ENCODE results near the gene AK2. TPM values are rescaled to one million over a fixed set of nuclear protein-coding genes. Genes with fewer than 3 reads are reported as not detected.

AK2 gene
- total and polyA plus RNA-seq, 10 of the 15 experiments (the other 5 are each of a cell fraction or from before 2014, with no cell fraction given) = 52.3 to 500 (median 278) TPM

GRCh38 chr1:32992489-32993323, 44.0 kb downstream of the AK2 start (continued):
- TF ChIP-seq, protein P1, sequence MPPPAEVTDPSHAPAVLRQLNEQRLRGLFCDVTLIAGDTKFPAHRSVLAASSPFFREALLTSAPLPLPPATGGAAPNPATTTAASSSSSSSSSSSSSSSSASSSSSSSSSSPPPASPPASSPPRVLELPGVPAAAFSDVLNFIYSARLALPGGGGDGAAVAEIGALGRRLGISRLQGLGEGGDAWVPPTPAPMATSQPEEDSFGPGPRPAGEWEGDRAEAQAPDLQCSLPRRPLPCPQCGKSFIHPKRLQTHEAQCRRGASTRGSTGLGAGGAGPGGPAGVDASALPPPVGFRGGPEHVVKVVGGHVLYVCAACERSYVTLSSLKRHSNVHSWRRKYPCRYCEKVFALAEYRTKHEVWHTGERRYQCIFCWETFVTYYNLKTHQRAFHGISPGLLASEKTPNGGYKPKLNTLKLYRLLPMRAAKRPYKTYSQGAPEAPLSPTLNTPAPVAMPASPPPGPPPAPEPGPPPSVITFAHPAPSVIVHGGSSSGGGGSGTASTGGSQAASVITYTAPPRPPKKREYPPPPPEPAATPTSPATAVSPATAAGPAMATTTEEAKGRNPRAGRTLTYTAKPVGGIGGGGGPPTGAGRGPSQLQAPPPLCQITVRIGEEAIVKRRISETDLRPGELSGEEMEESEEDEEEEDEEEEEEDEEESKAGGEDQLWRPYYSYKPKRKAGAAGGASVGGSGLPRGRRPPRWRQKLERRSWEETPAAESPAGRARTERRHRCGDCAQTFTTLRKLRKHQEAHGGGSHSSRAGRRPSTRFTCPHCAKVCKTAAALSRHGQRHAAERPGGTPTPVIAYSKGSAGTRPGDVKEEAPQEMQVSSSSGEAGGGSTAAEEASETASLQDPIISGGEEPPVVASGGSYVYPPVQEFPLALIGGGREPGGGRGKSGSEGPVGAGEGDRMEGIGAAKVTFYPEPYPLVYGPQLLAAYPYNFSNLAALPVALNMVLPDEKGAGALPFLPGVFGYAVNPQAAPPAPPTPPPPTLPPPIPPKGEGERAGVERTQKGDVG (CRISPR knock-in tag; IDR thresholded peaks at IDR 0.05) = no peak
- TF ChIP-seq, protein P2, sequence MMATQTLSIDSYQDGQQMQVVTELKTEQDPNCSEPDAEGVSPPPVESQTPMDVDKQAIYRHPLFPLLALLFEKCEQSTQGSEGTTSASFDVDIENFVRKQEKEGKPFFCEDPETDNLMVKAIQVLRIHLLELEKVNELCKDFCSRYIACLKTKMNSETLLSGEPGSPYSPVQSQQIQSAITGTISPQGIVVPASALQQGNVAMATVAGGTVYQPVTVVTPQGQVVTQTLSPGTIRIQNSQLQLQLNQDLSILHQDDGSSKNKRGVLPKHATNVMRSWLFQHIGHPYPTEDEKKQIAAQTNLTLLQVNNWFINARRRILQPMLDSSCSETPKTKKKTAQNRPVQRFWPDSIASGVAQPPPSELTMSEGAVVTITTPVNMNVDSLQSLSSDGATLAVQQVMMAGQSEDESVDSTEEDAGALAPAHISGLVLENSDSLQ (IDR thresholded peaks at IDR 0.05) = peak; percentile 48; the same call in 1 of the 2 replicates
- TF ChIP-seq LARP7 (IDR thresholded peaks at IDR 0.05) = peak; percentile 29; the same call in 1 of the 2 replicates
- no peak for TF ChIP-seq MYB (IDR thresholded peaks at IDR 0.05; ENCODE audit: borderline replicate concordance, low read depth, low read length)
- no peak for TF ChIP-seq TAF1 (IDR thresholded peaks at IDR 0.05; ENCODE audit: borderline replicate concordance, low read depth, low read length)
- TF ChIP-seq, protein P3, sequence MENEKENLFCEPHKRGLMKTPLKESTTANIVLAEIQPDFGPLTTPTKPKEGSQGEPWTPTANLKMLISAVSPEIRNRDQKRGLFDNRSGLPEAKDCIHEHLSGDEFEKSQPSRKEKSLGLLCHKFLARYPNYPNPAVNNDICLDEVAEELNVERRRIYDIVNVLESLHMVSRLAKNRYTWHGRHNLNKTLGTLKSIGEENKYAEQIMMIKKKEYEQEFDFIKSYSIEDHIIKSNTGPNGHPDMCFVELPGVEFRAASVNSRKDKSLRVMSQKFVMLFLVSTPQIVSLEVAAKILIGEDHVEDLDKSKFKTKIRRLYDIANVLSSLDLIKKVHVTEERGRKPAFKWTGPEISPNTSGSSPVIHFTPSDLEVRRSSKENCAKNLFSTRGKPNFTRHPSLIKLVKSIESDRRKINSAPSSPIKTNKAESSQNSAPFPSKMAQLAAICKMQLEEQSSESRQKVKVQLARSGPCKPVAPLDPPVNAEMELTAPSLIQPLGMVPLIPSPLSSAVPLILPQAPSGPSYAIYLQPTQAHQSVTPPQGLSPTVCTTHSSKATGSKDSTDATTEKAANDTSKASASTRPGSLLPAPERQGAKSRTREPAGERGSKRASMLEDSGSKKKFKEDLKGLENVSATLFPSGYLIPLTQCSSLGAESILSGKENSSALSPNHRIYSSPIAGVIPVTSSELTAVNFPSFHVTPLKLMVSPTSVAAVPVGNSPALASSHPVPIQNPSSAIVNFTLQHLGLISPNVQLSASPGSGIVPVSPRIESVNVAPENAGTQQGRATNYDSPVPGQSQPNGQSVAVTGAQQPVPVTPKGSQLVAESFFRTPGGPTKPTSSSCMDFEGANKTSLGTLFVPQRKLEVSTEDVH (IDR thresholded peaks at IDR 0.05; ENCODE audit: low read depth, partially characterized antibody) = no peak
- no peak for TF ChIP-seq ELK1 (IDR thresholded peaks at IDR 0.05; ENCODE audit: low read depth, low read length)
- TF ChIP-seq SUPT20H (IDR thresholded peaks at IDR 0.05; ENCODE audit: borderline replicate concordance, control insufficient read depth, low read depth, low read length) = no peak
- TF ChIP-seq, protein P4, sequence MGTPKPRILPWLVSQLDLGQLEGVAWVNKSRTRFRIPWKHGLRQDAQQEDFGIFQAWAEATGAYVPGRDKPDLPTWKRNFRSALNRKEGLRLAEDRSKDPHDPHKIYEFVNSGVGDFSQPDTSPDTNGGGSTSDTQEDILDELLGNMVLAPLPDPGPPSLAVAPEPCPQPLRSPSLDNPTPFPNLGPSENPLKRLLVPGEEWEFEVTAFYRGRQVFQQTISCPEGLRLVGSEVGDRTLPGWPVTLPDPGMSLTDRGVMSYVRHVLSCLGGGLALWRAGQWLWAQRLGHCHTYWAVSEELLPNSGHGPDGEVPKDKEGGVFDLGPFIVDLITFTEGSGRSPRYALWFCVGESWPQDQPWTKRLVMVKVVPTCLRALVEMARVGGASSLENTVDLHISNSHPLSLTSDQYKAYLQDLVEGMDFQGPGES (IDR thresholded peaks at IDR 0.05) = no peak
- TF ChIP-seq ASH2L (IDR thresholded peaks at IDR 0.05; ENCODE audit: borderline replicate concordance, low read depth) = no peak
- TF ChIP-seq, protein P5, sequence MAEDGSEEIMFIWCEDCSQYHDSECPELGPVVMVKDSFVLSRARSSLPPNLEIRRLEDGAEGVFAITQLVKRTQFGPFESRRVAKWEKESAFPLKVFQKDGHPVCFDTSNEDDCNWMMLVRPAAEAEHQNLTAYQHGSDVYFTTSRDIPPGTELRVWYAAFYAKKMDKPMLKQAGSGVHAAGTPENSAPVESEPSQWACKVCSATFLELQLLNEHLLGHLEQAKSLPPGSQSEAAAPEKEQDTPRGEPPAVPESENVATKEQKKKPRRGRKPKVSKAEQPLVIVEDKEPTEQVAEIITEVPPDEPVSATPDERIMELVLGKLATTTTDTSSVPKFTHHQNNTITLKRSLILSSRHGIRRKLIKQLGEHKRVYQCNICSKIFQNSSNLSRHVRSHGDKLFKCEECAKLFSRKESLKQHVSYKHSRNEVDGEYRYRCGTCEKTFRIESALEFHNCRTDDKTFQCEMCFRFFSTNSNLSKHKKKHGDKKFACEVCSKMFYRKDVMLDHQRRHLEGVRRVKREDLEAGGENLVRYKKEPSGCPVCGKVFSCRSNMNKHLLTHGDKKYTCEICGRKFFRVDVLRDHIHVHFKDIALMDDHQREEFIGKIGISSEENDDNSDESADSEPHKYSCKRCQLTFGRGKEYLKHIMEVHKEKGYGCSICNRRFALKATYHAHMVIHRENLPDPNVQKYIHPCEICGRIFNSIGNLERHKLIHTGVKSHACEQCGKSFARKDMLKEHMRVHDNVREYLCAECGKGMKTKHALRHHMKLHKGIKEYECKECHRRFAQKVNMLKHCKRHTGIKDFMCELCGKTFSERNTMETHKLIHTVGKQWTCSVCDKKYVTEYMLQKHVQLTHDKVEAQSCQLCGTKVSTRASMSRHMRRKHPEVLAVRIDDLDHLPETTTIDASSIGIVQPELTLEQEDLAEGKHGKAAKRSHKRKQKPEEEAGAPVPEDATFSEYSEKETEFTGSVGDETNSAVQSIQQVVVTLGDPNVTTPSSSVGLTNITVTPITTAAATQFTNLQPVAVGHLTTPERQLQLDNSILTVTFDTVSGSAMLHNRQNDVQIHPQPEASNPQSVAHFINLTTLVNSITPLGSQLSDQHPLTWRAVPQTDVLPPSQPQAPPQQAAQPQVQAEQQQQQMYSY (CRISPR knock-in tag; IDR thresholded peaks at IDR 0.05) = no peak
- no peak for TF ChIP-seq FOS (IDR thresholded peaks at IDR 0.05; ENCODE audit: borderline replicate concordance, extremely low read depth, insufficient read length)
- no peak for TF ChIP-seq PAX8 (IDR thresholded peaks at IDR 0.05)
